GM23248 (cell line): Measurements from ENCODE around the gene PLEKHH1. TPM values are rescaled to one million over a fixed set of nuclear protein-coding genes. Genes with fewer than 3 reads are reported as not detected.

ENCODE experiments used
- DNase-seq: peaks from one replicate; pipeline ENCODE4 v3.0.0-alpha.2; 2015
- H2AFZ ChIP-seq: fragments of 200-600 bp; sonication (generic); 2 replicates; pipeline ENCODE4 v1.6.1; 2016; ENCODE audit warnings: antibody characterized with exemption
- H3F3A ChIP-seq: fragments of 200-600 bp; sonication (generic); 2 replicates; pipeline ENCODE4 v1.6.1; 2016; ENCODE audit warnings: mild to moderate bottlenecking, antibody characterized with exemption, mixed run types; ENCODE audit not compliant: insufficient read depth
- H3K27ac ChIP-seq: fragments of 200-600 bp; sonication (generic); 2 replicates; pipeline ENCODE4 v1.5.1; 2016; ENCODE audit warnings: mild to moderate bottlenecking
- H3K27me3 ChIP-seq: fragments of 200-600 bp; sonication (generic); replicated peaks from 2 replicates; pipeline ENCODE4 v1.6.1; 2016; ENCODE audit warnings: mild to moderate bottlenecking; ENCODE audit not compliant: insufficient read depth
- H3K36me3 ChIP-seq: fragments of 200-600 bp; sonication (generic); 2 replicates; pipeline ENCODE4 v1.6.1; 2016; ENCODE audit warnings: low read depth, mild to moderate bottlenecking
- H3K4me1 ChIP-seq: fragments of 200-600 bp; sonication (generic); 2 replicates; pipeline ENCODE4 v1.6.1; 2016; ENCODE audit warnings: mild to moderate bottlenecking; ENCODE audit not compliant: insufficient read depth
- H3K4me2 ChIP-seq: fragments of 200-600 bp; sonication (generic); one replicate; pipeline ENCODE4 v1.6.1; 2016; ENCODE audit warnings: mild to moderate bottlenecking; ENCODE audit not compliant: unreplicated experiment
- H3K4me3 ChIP-seq: fragments of 200-600 bp; sonication (generic); 2 replicates; pipeline ENCODE4 v1.5.1; 2016; ENCODE audit warnings: mild to moderate bottlenecking
- H3K79me2 ChIP-seq: fragments of 200-600 bp; sonication (generic); 2 replicates; pipeline ENCODE4 v1.6.1; 2016; ENCODE audit warnings: mild to moderate bottlenecking; ENCODE audit not compliant: insufficient read depth
- H3K9ac ChIP-seq: fragments of 200-600 bp; sonication (generic); 2 replicates; pipeline ENCODE4 v1.6.1; 2016; ENCODE audit warnings: mild to moderate bottlenecking
- H3K9me2 ChIP-seq: fragments of 200-600 bp; sonication (generic); 2 replicates; pipeline ENCODE4 v1.6.1; 2016; ENCODE audit warnings: mixed run types, mild to moderate bottlenecking, moderate library complexity; ENCODE audit not compliant: insufficient read depth
- H3K9me3 ChIP-seq: fragments of 200-600 bp; sonication (generic); one replicate; pipeline ENCODE4 v1.6.1; 2017; ENCODE audit warnings: low read depth
- H4K20me1 ChIP-seq: fragments of 200-600 bp; sonication (generic); 2 replicates; pipeline ENCODE4 v1.6.0; 2016; ENCODE audit not compliant: insufficient read depth
- EZH2 ChIP-seq: fragments of 200-600 bp; sonication (generic); IDR thresholded peaks from 2 replicates; pipeline ENCODE4 v1.6.1; 2018; ENCODE audit warnings: antibody characterized with exemption, mild to moderate bottlenecking; ENCODE audit not compliant: insufficient read depth, poor library complexity, severe bottlenecking
- EZH2phosphoT487 ChIP-seq: fragments of 200-600 bp; sonication (generic); IDR thresholded peaks from 2 replicates; pipeline ENCODE4 v1.6.1; 2018; ENCODE audit warnings: antibody characterized with exemption, moderate library complexity, mild to moderate bottlenecking, low read depth; ENCODE audit not compliant: insufficient read depth
- WGBS, 2 experiments: methylation state at CpG; one replicate each; pipeline ENCODE4 v1.1.6; 2015 to 2017; ENCODE audit warnings: low lambda C conversion rate in 2 of 2, low coverage in 1 of 2; ENCODE audit errors: missing lambda C conversion rate in 2 of 2; 5-methylcytosine and 5-hydroxymethylcytosine counted together
- in situ Hi-C: fragments of 300-500 bp; cut with MboI; formaldehyde crosslinking; loops from 2 replicates; pipeline ENCODE4 v1.15.0; 2020
- polyA plus RNA-seq: library from polyadenylated mRNA; unstranded; fragments of >200 nt; fragmentation: Nextera tagmentation; extraction: Ambion mirVana; gene quantifications from 2 replicates; pipeline ENCODE4 v1.2.1, GENCODE V29; 2016
- total RNA-seq: library from RNA; depleted of rRNA; stranded (reverse); fragments of >200 nt; shearing (Covaris generic); gene quantifications from 2 replicates; pipeline ENCODE4 v1.2.3, GENCODE V29; 2014

The PLEKHH1 gene
- total and polyA plus RNA-seq, 2 experiments from 2014 or later = under 0.01 to 0.13 TPM

DNA sequence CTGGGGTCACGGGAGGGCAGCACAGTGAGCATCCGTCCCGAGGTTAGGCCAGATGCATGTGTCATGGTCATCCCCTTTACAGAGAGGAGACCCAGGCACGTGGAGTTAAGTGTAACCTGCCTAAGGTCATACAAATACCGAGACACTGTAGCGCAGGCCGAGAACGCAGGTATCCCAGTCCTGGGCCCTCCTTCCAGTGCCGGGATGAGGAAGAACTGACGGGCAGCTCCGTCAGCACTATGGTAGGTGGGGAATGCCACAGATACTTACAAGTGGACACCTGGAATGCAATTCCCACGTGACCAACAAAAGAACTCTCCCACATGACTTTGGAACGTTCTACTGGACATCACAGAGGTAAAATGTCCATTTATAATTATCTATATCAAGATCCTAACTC lies 35.9 kb upstream of the PLEKHH1 start:
- Histone ChIP-seq H3K4me2 (no peak overlapping the region), H3K4me1 (no peaks in the 10 kb centered on the region), H3K9me3 (no peaks in the 10 kb centered on the region), H3F3A (no peaks in the 10 kb centered on the region), H3K27ac (no peak overlapping the region), H3K9ac (no peak overlapping the region), H3K4me3 (no peak overlapping the region), H3K79me2 (no peaks in the 10 kb centered on the region), H4K20me1 (no peaks in the 10 kb centered on the region), H3K27me3 (peaks cover 11% of the 10 kb centered on the region; the same call in 1 of the 2 replicates), H3K9me2 (no peaks in the 10 kb centered on the region), H3K36me3 (no peaks in the 10 kb centered on the region), H2AFZ (no peak overlapping the region)
- in situ Hi-C loops = no loop called here
- TF ChIP-seq EZH2phosphoT487 (no peak), EZH2 (no peak)
- no peak for DNase-seq
- WGBS, 2 experiments = 66 to 71% methylated on average over 13 of the region's 13 CpGs

- Histone ChIP-seq H3K36me3 (no peaks in the 10 kb centered on the region), H3K9me3 (no peaks in the 10 kb centered on the region), H3K4me1 (no peaks in the 10 kb centered on the region), H3K27ac (no peak overlapping the region), H3F3A (no peaks in the 10 kb centered on the region), H3K9me2 (no peaks in the 10 kb centered on the region), H3K9ac (no peak overlapping the region), H2AFZ (no peak overlapping the region), H3K4me3 (no peak overlapping the region), H3K79me2 (no peaks in the 10 kb centered on the region), H3K27me3 (peaks cover 11% of the 10 kb centered on the region; the same call in 1 of the 2 replicates), H4K20me1 (no peaks in the 10 kb centered on the region), H3K4me2 (no peak overlapping the region)
- no peak for DNase-seq
- TF ChIP-seq EZH2 = no peak
- TF ChIP-seq EZH2phosphoT487 = no peak
- WGBS, 2 experiments = 64 to 65% methylated on average over 4 of the region's 4 CpGs
- in situ Hi-C loops = no loop called here
Measured at GRCh38 chr14:67497716-67498115, 35.4 kb upstream of the PLEKHH1 start.

- Histone ChIP-seq H3K36me3 (no peaks in the 10 kb centered on the region), H3K4me2 (no peak overlapping the region), H3K4me1 (no peaks in the 10 kb centered on the region), H3K27me3 (peaks cover 11% of the 10 kb centered on the region; the same call in 1 of the 2 replicates), H3K9ac (no peak overlapping the region), H3K9me2 (no peaks in the 10 kb centered on the region), H3K79me2 (no peaks in the 10 kb centered on the region), H2AFZ (no peak overlapping the region), H3K4me3 (no peak overlapping the region), H3K9me3 (no peaks in the 10 kb centered on the region), H3K27ac (no peak overlapping the region), H4K20me1 (no peaks in the 10 kb centered on the region), H3F3A (no peaks in the 10 kb centered on the region)
- TF ChIP-seq EZH2 = no peak
- in situ Hi-C loops = no loop called here
- 62 to 72% methylated on average over 3 of the region's 3 CpGs for WGBS, 2 experiments
- DNase-seq = no peak
Measured at GRCh38 chr14:67500981-67501380, 32.1 kb upstream of the PLEKHH1 start.

- no peak overlapping the region for H2AFZ ChIP-seq
- no peaks in the 10 kb centered on the region for H3K9me2 ChIP-seq
- DNase-seq = no peak
- no peak overlapping the region for H3K9ac ChIP-seq
- H3K27me3 ChIP-seq = peaks cover 11% of the 10 kb centered on the region; the same call in 1 of the 2 replicates
- H3K27ac ChIP-seq = no peak overlapping the region
- H3F3A ChIP-seq = no peaks in the 10 kb centered on the region
- H3K4me3 ChIP-seq = no peak overlapping the region
- H3K36me3 ChIP-seq = no peaks in the 10 kb centered on the region
- no peak for TF ChIP-seq EZH2
- TF ChIP-seq EZH2phosphoT487 = no peak
- WGBS, 2 experiments = 51 to 57% methylated on average over 4 of the region's 4 CpGs
- no peaks in the 10 kb centered on the region for H4K20me1 ChIP-seq
- no peaks in the 10 kb centered on the region for H3K4me1 ChIP-seq
- no peaks in the 10 kb centered on the region for H3K79me2 ChIP-seq
- in situ Hi-C loops = no loop called here
- no peak overlapping the region for H3K4me2 ChIP-seq
- H3K9me3 ChIP-seq = no peaks in the 10 kb centered on the region
Measured at GRCh38 chr14:67501670-67502069, 31.4 kb upstream of the PLEKHH1 start.

- no peak overlapping the region for H3K4me2 ChIP-seq
- peaks cover 11% of the 10 kb centered on the region; the same call in 1 of the 2 replicates for H3K27me3 ChIP-seq
- DNase-seq = no peak
- no peak overlapping the region for H3K9ac ChIP-seq
- H3K36me3 ChIP-seq = no peaks in the 10 kb centered on the region
- H4K20me1 ChIP-seq = no peaks in the 10 kb centered on the region
- no peaks in the 10 kb centered on the region for H3K79me2 ChIP-seq
- H3K9me2 ChIP-seq = no peaks in the 10 kb centered on the region
- WGBS, 2 experiments = 81 to 83% methylated on average over 6 of the region's 6 CpGs
- H3K9me3 ChIP-seq = no peaks in the 10 kb centered on the region
- TF ChIP-seq EZH2 (no peak), EZH2phosphoT487 (no peak)
- H2AFZ ChIP-seq = no peak overlapping the region
- in situ Hi-C loops = no loop called here
- H3K27ac ChIP-seq = no peak overlapping the region
- no peaks in the 10 kb centered on the region for H3K4me1 ChIP-seq
- H3F3A ChIP-seq = no peaks in the 10 kb centered on the region
- no peak overlapping the region for H3K4me3 ChIP-seq
Measured at GRCh38 chr14:67502867-67503266, 30.2 kb upstream of the PLEKHH1 start.
